Parathyroid adenoma (tissue), 2 donors: ENCODE results near the gene HOXD11.

Experiments
- H2AFZ ChIP-seq: fragments of 300-600 bp; sonication (generic); one replicate; pipeline ENCODE4 v1.7.0; 2017; ENCODE audit warnings: antibody characterized with exemption, mild to moderate bottlenecking
- H3K27ac ChIP-seq: fragments of 300-600 bp; sonication (generic); one replicate; pipeline ENCODE4 v1.7.0; 2017
- H3K27me3 ChIP-seq: fragments of 300-600 bp; sonication (generic); one replicate; pipeline ENCODE4 v1.7.0; 2017; ENCODE audit warnings: low read length; ENCODE audit not compliant: control insufficient read depth, insufficient read depth
- H3K36me3 ChIP-seq: fragments of 300-600 bp; sonication (generic); one replicate; pipeline ENCODE4 v1.7.0; 2017; ENCODE audit warnings: low read length; ENCODE audit not compliant: control insufficient read depth, insufficient read depth
- H3K4me1 ChIP-seq: fragments of 300-600 bp; sonication (generic); one replicate; pipeline ENCODE4 v1.7.0; 2017; ENCODE audit warnings: control low read depth
- H3K4me2 ChIP-seq: fragments of 300-600 bp; sonication (generic); one replicate; pipeline ENCODE4 v1.7.0; 2017; ENCODE audit warnings: low read length
- H3K4me3 ChIP-seq: fragments of 300-600 bp; sonication (generic); one replicate; pipeline ENCODE4 v1.7.0; 2017; ENCODE audit warnings: low read depth, low read length
- H3K79me2 ChIP-seq: fragments of 300-600 bp; sonication (generic); one replicate; pipeline ENCODE4 v1.7.0; 2017; ENCODE audit warnings: control low read depth
- H3K9ac ChIP-seq: fragments of 300-600 bp; sonication (generic); one replicate; pipeline ENCODE4 v1.7.0; 2017; ENCODE audit warnings: mild to moderate bottlenecking
- H3K9me3 ChIP-seq: fragments of 300-600 bp; sonication (generic); one replicate; pipeline ENCODE4 v1.7.0; 2017; ENCODE audit warnings: low read length; ENCODE audit not compliant: control insufficient read depth
- TF ChIP-seq, protein P1 (sequence below): fragments of 300-600 bp; sonication (generic); IDR thresholded peaks from one replicate; pipeline ENCODE4 v1.7.0; 2017; ENCODE audit warnings: antibody characterized with exemption, mild to moderate bottlenecking
- donor health status: primary hyperparathyroidism.

The HOXD11 gene

DNA sequence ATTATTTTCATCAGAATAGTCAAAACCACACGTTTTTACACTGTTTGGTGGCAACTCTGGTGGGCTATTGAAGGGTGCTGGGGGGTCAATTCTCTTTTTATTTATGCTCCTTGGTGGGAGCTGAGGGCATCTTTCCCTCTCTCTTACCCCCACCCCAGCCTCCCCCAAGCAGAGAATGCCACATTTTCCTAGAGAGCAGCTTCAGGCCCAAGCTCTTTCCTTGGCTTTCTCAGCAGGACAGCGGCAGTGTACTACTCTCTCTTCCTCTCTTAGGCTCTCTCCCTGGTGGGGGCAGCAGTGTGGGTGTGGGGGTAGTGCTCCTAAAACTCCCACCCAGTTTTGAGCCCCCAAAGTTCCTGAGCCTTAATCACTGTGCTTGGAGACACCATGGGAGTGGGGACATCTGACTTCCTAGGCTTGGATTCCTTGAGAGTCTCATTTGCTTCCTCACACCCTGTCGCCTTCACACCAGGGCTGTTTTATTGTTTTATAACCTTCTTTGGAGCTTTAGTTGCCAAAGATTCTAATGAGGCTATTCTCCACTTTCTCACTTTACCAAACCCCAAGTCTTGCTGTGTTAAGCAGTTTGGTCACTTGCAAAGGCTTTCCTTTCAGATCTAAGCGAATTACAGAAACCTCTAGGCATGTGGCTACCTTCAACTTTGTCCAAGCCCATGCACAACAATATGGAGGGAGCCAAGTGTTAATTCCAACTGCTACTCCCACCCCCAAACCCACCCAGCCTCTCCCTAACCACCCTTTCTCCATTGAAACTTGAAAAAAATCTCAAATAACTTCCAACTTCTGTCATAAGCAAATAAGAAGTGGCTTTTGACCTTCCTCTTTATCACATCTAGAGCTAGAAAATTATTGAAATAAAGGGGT, 38.2 kb downstream of the HOXD11 start:
- Histone ChIP-seq H3K4me3 (no peak overlapping the region), H2AFZ (no peak overlapping the region), H3K4me1 (no peaks in the 10 kb centered on the region), H3K27me3 (peaks cover 8% of the 10 kb centered on the region), H3K9me3 (no peaks in the 10 kb centered on the region), H3K4me2 (no peak overlapping the region), H3K9ac (no peak overlapping the region), H3K79me2 (no peaks in the 10 kb centered on the region), H3K27ac (no peak overlapping the region), H3K36me3 (no peaks in the 10 kb centered on the region)
- TF ChIP-seq, protein P1, sequence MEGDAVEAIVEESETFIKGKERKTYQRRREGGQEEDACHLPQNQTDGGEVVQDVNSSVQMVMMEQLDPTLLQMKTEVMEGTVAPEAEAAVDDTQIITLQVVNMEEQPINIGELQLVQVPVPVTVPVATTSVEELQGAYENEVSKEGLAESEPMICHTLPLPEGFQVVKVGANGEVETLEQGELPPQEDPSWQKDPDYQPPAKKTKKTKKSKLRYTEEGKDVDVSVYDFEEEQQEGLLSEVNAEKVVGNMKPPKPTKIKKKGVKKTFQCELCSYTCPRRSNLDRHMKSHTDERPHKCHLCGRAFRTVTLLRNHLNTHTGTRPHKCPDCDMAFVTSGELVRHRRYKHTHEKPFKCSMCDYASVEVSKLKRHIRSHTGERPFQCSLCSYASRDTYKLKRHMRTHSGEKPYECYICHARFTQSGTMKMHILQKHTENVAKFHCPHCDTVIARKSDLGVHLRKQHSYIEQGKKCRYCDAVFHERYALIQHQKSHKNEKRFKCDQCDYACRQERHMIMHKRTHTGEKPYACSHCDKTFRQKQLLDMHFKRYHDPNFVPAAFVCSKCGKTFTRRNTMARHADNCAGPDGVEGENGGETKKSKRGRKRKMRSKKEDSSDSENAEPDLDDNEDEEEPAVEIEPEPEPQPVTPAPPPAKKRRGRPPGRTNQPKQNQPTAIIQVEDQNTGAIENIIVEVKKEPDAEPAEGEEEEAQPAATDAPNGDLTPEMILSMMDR, result no peak

DNA sequence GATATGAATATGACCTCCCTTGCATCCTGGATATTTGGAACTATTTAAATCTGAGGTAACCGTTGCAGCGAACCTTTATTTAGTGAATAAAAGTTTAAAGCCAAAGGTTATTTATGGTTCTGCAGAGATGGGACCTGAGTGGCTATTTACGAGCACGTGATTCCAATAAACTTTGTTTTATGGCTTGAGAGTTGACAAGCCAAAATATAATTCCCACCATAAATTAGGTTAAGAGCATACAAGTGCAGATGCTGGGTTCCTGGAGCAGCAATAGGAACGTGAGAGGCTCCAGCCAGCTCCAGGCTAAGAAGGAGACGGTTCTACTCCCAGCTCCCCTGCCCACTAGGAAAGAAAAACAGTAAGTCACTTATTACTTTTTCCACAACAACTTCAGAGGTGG, 39.0 kb downstream of the HOXD11 start:
- H3K9me3 ChIP-seq, result no peaks in the 10 kb centered on the region
- TF ChIP-seq, protein P1, result no peak
- H3K27ac ChIP-seq, result no peak overlapping the region
- no peaks in the 10 kb centered on the region for H3K36me3 ChIP-seq
- H3K4me3 ChIP-seq, result no peak overlapping the region
- no peaks in the 10 kb centered on the region for H3K4me1 ChIP-seq
- no peaks in the 10 kb centered on the region for H3K79me2 ChIP-seq
- no peak overlapping the region for H2AFZ ChIP-seq
- H3K27me3 ChIP-seq, result peaks cover 3% of the 10 kb centered on the region
- no peak overlapping the region for H3K4me2 ChIP-seq
- H3K9ac ChIP-seq, result no peak overlapping the region

DNA sequence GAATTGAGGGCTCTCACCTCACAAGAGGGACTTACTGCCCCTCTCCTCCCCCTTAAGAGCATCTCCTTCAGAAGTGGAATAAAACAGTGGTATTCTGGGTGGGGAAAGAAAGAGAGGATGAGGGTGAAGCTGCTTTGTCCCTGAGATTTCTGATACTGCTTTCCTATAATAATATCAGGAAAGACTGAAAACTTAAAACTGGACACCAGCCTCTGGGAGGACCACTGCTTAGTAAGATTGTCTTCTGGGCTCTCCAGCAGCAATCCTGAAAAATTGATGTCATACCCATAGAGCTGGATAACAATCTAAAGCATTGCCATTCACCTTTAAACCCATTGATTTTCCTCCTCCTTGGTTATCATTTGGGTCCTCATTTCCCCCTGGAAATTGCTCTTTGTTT, 39.6 kb downstream of the HOXD11 start:
- TF ChIP-seq, protein P1, result no peak
- no peak overlapping the region for H3K4me3 ChIP-seq
- H3K36me3 ChIP-seq, result no peaks in the 10 kb centered on the region
- H3K27me3 ChIP-seq, result peaks cover 3% of the 10 kb centered on the region
- H3K4me2 ChIP-seq, result no peak overlapping the region
- H3K9me3 ChIP-seq, result no peaks in the 10 kb centered on the region
- H2AFZ ChIP-seq, result no peak overlapping the region
- no peaks in the 10 kb centered on the region for H3K4me1 ChIP-seq
- H3K79me2 ChIP-seq, result no peaks in the 10 kb centered on the region
- no peak overlapping the region for H3K27ac ChIP-seq
- no peak overlapping the region for H3K9ac ChIP-seq

DNA sequence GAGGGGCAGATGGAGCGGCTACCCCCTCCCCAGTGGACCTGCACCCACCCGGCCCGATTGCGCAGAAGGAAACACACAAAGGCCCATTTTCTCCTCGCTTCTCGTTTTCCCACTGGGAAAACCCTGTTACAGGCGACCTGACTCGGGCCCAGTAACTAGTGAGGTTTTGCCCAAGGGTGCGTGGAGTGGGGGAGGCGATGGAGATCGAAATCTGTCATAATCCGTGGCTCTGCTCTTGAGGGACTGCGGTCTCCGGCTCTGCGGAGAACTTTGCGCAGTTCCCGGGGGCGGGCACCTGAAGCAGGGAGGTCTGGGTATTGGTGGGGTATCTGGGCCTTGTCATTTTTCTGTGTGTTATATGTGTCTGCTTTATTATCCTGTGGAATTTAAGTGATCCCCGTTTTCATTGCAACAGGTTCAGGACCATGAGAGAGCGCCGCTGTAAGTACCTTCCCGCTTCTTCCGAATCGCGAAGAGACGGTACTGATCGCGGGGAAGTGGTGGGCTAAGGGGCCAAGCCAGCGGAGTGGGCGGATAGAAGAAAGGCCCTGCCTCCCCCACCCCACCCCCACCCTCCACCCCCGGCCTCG, 40.2 kb downstream of the HOXD11 start:
- Histone ChIP-seq H3K36me3 (no peaks in the 10 kb centered on the region), H2AFZ (no peak overlapping the region), H3K79me2 (no peaks in the 10 kb centered on the region), H3K9me3 (no peaks in the 10 kb centered on the region), H3K4me1 (no peaks in the 10 kb centered on the region), H3K9ac (no peak overlapping the region), H3K27ac (no peak overlapping the region), H3K4me3 (no peak overlapping the region), H3K27me3 (peaks cover 3% of the 10 kb centered on the region), H3K4me2 (no peak overlapping the region)
- TF ChIP-seq, protein P1, result no peak
